GM18519 (cell line): Measurements from ENCODE around the gene EBF4.
"Not testable (repeated sequence)": the region's sequence is repeated elsewhere in the genome, so short reads cannot be mapped to it uniquely, and the experiment has no call there.

Experiments used
- ATAC-seq: cut with Tn5 transposase; IDR thresholded peaks from one replicate; pipeline ENCODE4 v1.9.1; 2021; ENCODE audit warnings: mild to moderate bottlenecking, moderate library complexity; ENCODE audit not compliant: unreplicated experiment, low FRiP score

EBF4 gene

DNA sequence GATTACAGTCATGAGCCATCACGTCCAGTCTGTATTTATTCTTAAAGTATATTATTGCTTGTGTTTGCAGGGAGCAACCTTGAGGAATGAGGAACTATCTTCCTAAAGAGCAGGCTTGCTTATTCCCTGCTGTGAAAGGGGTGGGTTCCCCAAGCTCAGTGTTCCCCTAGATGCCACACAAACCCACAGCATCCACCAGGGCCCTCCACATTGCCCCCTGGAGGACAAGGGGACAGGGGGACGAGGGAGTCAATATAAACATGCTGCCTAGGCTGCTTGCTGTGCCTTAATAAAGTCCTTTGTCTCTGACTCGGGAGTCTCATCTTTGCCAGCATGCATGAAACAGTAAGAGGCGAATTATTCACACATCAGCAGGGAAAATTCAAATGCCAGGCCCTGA lies 20.6 kb upstream of the EBF4 start:
- no peak for ATAC-seq

DNA sequence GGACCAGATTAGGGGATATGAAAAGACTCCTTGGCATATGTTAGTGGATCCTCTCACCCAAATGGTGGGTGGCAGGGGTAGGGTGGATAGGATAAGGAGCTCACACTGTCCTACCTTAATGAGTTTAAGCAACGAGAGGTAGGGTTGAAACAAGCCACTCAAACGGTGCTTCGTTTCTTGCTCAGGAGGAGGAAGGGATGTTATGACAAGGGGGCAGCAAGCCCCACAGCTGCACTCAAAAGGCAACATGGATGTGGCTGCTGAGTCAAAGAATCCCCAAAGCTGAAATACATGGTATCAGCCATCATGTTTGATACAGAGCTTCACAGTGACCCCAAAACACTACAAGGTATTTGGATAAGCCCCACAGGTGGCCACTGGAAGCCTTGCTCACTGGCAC lies 20.1 kb upstream of the EBF4 start:
- ATAC-seq = no peak

DNA sequence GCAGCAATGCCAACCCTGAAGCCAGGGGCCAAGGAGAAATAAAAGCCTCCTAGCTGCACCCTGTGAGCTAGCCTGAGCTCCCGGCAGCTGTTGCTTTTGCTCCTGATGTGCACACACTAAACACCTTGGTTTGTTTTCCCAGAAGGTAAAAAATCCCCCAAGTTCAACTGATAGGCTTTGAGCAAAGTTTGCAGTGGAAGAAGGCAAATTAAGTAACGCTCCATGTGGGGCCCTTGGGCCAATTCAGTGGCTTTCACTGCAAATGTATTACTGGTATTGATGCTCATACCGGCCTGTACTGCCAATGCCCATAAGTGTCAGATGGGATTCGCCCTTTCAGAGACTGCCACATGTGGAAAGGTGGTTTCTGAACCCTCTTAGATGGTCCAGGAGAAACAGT lies 19.1 kb upstream of the EBF4 start:
- no peak for ATAC-seq

DNA sequence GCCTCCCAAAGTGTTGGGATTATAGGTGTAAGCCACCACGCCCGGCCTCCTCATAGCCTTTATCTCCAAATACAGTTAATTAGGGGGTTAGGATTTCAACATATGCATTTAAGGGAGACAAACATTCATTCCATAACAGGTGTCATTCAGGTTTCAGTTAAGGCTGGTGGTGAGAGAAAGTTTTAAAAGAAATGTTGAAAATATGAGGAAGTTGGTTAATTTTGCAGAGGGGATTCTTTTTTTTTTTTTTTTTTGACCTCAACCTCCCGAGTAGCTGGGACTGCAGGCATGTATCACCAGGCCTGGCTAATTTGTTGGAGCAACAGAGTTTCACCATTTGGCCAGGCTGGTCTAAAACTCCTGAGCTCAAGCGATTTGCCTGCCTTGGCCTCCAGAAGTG lies 12.5 kb upstream of the EBF4 start:
- no peak for ATAC-seq

DNA sequence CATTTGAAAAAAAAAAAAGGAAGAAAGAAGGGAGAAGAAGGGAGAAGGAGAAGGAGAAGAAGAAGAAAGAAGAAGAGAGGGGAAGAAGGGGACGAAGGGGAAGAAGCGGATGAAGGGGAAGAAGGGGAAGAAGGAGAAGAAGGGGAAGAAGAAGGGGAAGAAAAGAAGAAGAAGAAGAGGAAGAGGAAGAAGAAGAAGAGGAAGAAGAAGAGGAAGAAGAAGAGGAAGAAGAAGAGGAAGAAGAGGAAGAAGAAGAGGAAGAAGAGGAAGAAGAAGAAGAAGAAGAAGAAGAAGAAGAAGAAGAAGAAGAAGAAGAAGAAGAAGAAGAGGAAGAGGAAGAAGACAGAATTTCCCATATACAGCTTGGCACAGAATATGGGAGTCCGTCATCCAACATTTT lies 10.5 kb upstream of the EBF4 start:
- not testable (repeated sequence) for ATAC-seq

DNA sequence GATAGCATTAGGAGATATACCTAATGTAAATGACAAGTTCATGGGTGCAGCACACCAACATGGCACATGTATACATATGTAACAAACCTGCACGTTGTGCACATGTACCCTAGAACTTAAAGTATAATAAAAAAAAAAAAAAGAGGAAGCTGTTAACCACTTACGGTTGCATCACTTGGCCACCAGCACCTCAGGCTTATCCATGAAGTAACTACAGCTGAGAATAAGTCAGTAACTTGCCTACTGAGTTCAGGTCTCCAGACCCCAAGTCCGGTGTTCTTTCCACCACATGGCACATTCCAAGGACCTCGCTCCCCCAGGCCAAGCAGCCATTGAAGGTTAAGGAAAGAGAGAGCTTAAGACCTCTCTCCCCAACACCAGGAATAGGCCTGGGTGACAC lies 7.8 kb upstream of the EBF4 start:
- ATAC-seq = not testable (repeated sequence)

DNA sequence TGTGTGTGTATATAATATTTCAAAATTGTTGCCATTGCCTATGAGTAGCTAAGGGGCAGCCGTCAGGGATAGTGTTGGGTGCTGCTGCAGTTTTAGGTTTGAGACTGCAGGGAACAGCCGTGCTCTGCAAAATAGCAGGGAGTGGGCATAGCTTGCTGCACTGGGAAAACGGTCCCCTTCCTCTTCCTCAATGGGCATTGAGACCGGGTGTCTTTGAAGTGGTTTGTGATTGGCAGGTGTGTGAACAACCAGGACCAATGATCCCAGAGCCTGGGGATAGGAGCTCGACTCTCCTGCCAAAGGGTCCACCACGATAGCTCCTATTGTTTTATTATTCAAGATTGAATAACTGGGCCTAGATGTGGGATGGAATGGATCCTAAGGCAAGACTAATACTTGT lies 5.1 kb upstream of the EBF4 start:
- no peak for ATAC-seq

DNA sequence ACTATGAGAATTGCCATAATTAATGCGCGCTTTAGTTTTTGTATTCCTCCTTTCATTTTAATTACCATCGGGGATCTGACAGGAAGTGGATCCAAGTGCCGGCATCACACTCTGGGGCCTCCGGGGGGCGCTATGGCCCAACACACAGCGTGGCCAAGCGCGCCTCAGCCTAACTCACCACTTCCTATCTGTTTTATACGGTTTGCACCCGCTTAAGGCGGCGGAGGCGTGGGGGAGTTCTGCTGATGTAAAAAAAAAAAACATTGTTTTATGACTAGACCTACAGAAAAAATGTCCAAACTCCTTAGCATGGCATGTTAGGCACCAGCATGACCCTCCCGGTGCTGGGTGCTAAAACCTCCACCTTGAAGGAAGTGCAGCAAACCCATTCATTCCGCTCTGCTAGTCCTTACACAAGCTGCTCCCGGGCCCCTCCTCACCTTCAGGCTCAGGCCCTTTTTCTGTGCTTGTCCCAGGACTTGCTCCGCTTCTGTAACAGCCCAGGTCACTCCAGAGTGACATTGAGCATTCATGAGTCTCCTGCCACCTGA lies 4.5 kb upstream of the EBF4 start:
- ATAC-seq = no peak

DNA sequence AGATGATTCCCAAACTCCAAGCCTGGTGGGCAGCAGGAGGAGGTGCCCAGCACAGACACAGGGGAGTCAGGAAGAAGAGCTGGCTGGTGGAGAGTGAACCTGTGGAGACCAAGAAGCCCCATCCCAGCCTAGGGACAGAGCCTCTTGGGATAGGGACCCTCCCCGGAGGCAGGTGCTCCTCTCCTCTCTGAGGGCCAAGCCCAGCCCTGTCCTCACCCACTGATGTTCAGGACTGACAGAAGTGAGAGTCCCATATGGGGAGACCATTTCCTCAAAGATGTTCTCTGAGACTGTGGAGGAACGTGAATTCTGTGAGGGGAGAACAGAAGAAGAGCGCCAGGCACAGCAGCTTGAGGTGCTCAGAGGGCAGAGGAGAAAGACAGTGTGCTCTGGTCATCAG lies 2.4 kb upstream of the EBF4 start:
- no peak for ATAC-seq

DNA sequence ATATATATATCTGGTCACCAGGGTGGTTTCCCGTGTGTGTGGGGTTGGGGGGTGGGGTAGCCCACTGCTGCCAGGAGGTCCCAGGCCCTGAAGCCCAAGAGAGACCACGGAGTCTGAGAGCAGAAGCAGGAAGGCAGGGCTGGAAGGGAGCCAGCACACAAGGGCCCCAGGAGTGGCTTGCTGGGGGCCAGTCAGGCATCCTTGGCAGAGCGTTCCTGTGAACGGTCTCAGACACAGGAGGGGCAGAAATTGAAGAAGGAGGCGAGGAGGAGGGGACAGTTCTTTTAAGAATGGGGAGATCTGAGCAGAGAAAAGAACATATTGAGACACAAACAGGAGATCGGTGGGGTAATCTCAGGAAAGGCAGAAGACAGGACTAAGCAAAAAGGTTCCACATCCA lies 1.9 kb upstream of the EBF4 start:
- no peak for ATAC-seq

DNA sequence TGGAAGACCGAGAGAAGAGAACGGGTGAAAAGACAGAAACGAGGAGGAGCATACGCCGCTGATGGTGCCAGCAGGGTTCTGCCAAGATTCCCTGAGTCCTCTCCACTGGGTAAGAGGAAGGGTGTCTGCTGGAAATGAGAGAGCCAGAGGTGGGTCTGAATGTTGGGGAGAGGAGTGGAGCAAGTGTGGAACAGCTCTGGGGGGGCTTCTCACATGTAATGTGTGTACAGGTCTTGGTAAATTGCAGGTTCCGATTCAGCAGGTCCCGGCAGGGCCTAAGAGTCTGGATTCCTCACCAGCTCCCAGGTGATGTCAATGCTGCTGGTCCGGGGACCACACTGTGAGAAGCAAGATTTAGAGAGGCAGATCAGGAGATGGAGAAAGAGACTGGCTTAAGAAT lies 1.5 kb upstream of the EBF4 start:
- ATAC-seq = no peak

DNA sequence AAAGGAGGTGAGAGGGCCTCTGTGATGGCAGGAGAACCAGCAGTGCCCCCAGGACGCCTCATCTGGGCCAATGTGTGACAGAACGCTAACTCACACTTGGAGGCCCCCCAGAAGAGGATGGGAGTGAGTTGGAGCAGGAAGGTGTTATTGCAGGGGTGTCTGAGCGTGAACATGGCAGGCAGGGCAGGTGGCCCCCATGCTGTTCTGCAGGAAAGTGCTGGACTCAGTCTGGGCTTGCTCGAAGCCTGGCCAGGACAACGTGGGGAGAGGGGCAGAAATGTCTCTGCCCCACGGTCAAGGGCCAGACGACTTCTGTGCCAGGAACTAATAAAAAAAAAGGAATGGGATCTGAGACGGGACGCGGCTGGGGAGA lies 931 bp upstream of the EBF4 start:
- no peak for ATAC-seq

DNA sequence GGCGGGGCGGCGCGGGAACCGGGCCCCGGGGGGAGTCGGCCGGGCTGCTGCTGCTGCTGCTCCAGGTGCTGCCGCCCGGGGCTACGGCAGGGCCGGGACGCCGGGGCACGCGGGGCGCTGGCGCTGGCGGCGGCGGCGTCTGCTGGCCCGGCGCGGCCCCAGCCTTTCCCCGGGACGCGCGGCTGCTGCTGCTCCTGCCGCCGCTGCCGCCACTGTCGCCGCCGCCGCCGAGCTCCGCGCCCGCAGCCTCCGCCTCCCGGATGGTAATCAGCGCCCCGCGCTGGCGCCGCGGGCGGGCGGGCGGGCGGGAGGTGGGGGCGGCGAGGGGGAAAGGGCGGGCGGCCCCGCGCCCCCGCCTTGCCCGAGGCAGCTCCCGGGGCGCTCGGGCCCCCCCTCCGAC lies 306 bp downstream of the EBF4 start:
- no peak for ATAC-seq

DNA sequence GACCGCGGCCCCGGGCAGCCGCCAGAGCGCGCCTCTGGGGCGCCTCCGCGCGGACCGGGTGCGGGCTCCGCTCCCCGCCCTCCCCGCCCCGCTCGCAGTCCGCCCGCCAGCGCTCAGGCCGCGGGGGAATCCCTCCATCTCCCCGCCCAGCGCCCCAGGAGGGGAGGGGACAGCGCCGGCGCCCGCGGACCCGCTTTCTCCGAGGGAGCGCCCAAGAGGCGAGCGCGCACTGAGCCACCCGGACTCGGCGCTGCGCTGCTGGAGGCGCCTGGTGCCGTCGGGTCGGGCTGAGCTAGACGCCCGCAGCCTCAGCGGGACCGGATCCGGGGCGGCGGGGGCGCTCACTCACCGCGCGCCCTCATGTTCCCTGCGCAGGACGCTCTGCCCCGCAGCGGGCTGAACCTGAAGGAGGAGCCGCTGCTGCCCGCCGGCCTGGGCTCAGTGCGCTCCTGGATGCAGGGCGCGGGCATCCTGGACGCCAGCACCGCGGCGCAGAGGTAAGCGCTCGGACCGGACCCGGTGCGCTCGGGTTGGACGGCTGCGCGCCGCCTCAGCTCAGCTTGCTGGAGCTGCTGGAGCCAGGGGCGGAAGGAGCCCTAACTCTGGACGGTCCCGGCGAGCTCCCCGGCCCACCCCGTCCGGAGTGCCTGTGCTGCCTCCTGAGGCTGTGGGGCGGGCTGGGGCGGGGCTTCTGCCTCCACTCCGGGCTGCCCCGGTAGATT lies 867 bp downstream of the EBF4 start:
- no peak for ATAC-seq

DNA sequence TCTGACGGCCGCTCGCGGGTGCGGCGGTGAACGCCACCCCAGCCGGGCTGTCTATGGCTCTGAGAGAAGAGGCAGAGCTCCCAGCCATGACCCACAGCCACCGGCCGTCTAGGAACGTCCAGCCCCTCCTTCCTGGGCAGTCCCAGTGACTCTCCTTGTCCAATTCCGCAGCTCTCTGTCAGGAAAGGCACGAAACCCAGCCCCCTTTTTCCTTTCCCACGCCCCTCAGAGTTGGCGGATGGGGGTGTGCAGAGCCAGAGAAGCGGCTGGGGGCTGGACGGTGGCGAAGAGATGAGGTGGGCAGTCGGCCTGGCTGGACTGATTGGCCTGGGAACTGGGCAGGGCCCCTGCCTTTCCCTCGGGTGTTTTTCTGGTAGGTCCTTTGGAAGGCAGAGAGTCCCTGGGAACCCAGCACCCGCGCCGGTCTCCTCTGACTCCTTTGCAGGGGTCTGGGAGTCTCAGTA lies 1.5 kb downstream of the EBF4 start:
- ATAC-seq = no peak

DNA sequence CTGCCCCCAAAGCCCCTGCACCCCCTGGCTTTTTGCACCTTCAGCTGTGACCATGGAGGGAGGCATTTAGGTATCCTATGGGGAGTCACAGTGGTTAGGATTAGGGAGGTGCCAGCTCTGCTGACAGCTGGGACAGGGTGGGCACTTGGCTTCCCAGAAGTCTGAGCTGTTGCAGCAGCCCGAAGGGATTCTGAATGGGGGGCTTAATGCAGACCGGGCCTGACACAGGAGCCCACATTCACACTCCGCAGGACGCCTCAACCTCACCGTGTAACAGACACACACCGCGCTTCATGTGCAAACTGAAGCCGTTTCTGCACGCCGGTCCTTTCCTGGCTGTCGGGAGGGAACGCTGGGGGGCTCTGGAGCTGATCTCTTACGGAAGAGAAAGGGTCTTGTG lies 1.9 kb downstream of the EBF4 start:
- ATAC-seq = no peak

DNA sequence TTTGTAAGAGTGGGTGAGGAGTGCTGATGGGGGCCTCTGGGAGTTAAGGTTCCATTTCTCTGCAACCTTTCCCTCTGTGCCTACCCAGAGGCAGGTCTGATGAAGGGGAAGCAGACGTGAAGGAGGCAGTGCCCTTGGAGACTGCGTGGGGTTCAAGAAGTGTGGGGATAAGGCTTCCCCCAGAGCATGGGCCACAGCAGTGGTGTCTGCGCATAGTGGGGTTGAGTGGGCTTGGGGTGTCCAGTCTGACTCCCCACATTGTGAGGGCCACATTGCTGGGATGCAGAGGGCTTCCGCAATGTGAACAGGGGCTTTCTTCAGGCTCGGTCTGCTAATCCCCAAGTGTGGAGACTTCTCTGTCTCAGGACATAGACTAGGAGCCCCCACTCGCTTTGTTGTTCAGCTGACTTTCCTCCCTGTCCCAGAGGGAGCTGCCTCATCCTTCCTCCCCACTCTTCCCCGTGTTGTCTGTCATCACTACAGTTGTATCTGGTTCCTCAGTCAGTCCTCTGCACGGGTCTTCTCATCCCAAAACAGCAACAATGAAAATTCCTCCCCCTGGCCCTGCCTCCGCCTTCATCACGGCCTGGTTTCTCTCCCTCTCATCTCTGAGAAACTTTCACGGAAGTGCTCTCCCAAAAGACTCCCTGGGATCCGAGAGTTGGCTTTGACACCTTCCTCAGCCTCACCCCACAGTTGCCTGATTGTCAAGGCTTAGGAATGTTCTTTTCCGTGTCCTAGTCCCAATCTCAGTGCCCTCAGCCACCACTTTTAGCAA lies 2.8 kb downstream of the EBF4 start:
- no peak for ATAC-seq

DNA sequence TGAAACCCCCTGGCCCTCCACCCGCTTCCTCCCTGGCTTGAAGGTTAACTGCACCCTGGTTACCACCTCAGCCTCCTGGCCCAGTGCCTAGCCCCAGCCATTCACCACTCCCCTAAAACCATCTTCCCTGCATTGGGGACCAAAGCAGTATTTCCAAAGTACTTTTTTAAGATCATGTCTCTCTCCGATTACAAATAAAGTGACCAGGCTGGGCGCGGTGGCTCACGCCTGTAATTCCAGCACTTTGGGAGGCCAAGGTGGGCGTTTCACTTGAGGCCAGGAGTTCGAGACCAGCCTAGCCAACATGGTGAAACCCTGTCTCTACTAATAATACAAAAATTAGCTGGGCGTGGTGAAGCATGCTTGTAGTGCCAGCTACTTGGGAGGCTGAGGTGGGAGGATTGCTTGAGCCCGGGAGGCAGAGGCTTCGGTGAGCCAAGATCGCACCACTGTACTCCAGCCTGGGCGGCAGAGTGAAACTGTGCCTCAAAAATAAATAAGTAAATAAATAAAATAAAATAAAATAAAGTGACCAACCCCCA lies 3.5 kb downstream of the EBF4 start:
- not testable (repeated sequence) for ATAC-seq

DNA sequence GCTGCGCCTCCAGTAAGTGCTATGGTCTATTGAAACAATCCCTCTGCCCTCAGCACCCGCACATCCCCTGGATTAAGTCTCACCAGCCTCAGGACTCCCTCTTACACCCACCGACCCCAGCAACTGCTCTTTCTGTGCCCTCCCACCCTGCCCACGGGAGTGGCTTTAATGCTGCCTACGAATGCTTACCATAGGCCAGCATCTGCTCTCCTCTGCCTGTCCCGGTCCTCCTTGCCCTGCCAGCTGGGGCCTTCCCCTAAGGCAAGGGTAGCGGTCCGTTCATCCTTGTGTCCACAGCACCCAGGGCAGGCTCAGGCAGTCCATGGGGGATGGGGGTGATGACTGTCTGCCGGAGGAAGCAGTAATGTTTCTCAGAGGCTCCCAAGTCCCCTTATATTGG lies 4.1 kb downstream of the EBF4 start:
- no peak for ATAC-seq

DNA sequence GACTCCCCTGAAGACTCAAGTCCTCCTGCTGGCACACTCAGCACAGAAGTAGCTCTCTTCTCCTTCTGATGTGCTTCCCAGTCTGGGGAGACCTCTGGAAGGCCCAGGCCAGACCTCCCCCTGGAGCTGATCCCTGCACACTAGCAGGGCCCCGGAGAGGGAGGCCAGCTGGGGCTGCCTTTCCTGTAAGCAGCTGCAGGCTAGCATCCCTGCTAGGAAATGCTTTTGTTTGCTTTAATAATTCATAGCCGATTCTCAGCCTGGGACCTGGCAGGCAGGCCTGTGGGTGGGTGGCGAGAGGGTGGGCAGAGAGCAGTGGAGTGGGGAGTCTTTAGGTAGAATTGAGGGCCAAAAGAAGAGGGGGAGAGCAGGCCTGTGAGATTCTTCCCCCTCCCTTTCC lies 5.2 kb downstream of the EBF4 start:
- ATAC-seq = no peak

DNA sequence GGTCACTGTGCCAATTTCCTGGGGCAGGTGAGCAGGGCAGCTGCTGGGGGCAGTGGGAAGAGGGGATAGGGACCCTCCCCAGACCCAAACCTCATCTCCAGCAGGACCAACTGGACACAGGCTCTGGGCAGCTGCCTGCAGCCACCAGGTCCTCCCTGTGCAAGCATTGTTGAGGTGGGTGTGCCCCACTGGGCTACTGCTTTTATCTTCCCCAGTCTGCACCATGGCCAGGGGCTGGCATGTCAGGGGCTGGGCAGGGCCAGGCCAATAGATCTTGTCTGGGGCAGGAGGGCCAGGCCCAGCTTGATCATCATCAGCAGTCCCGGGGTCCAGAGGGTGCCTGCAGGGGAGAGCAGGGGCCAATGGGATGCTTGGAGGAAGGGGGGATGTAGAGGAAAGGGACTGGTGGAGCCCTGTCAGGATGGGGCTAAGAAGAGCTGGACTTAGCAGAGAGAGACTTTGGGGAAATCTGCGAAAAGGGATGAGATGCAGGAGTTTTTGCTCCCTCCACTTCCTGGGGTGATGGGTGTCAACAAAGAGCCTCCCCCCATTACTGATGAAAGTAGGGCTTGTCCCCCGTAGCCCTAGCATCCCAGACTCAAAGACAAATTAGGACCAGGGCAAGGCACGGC lies 5.7 kb downstream of the EBF4 start:
- no peak for ATAC-seq
